Measurements from ENCODE around the gene RFC2. TPM values are rescaled to one million over a fixed set of nuclear protein-coding genes. Genes with fewer than 3 reads are reported as not detected.

The RFC2 gene
- total and polyA plus RNA-seq, 2 of the 8 experiments (the other 6 are each of a cell fraction or from before 2014, with no cell fraction given), result 52.9 to 85.4 TPM

DNA sequence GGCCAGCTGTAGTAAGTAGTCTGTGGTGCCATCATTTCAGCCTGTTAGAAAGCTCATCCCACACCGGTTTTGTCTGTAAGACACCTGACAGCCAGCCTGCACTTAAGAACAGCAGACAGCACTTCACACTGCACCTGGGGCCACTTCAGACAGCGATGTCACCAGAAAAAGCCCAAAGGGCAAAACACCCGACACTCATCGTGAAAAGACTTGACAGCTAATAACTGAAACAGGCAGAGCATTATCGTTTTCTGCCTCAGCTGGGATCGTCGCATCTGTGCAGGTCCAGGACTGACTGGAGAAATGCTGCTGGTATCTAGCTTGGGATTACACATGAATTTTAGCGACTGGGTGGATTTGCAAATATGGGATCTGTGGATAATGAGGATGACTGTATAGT is 61.1 kb downstream of the RFC2 start:
- H3K4me2 ChIP-seq (ENCODE audit: insufficient read depth in 1 of 2, low read depth in 2 of 2, low read length in 2 of 2), result no peak overlapping the region
- no peaks in the 10 kb centered on the region for H3K27me3 ChIP-seq (replicated peaks in 1 of 4; ENCODE audit: control insufficient read depth in 3 of 4, extremely low read depth in 1 of 4, insufficient read depth in 3 of 4, low read length in 3 of 4)
- H3K27ac ChIP-seq (ENCODE audit: low read depth, low read length), result no peak overlapping the region
- H3K36me3 ChIP-seq (ENCODE audit: control insufficient read depth in 2 of 4, insufficient read depth in 4 of 4, low read length in 3 of 4), result peaks cover 56 to 80% (median 72%) of the 10 kb centered on the region in 4 experiments
- ChIA-PET POLR2A (ENCODE audit: partially characterized antibody) (interaction anchor here (0.7 to 5.6 kb wide), 5 partner anchors 8 to 39 kb away, joined by 3 to 65 read pairs (median 6); partner anchors contain the start of gene EIF4H), CTCF (ENCODE audit: partially characterized antibody) (interaction anchor here (0.6 to 4.4 kb wide), 10 partner anchors 9 to 212 kb away, joined by 3 to 24 read pairs (median 4); no protein-coding TSS in a partner anchor)
- H2BK5ac ChIP-seq (ENCODE audit: low read depth, low read length), result no peak overlapping the region
- H3K79me2 ChIP-seq (ENCODE audit: control insufficient read depth in 1 of 2, insufficient read depth in 2 of 2, low read length in 2 of 2), result peaks cover 0 to 24% of the 10 kb centered on the region in 2 experiments; a peak in 3 of 4 replicates
- H3K9ac ChIP-seq (replicated peaks in 1 of 4; ENCODE audit: extremely low read depth in 1 of 4, low read depth in 3 of 4, low read length in 3 of 4), result no peak overlapping the region
- TF ChIP-seq POU5F1 (IDR thresholded peaks at IDR 0.05; ENCODE audit: low read depth, low read length), result no peak
- TF ChIP-seq KDM4A (IDR thresholded peaks at IDR 0.05; ENCODE audit: low read depth, low read length, severe bottlenecking), result no peak
- TF ChIP-seq, protein P1, sequence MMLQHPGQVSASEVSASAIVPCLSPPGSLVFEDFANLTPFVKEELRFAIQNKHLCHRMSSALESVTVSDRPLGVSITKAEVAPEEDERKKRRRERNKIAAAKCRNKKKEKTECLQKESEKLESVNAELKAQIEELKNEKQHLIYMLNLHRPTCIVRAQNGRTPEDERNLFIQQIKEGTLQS (IDR thresholded peaks at IDR 0.05; ENCODE audit: insufficient read depth, low read depth, low read length), result no peak
- no peak for TF ChIP-seq TBP (IDR thresholded peaks at IDR 0.05; ENCODE audit: low read depth, low read length)
- TF ChIP-seq TAF7 (optimal IDR thresholded peaks at IDR 0.05; ENCODE audit: borderline replicate concordance, low read depth, low read length), result no peak
- TF ChIP-seq SP2 (IDR thresholded peaks at IDR 0.05; ENCODE audit: low read length), result no peak
- TF ChIP-seq HDAC2 (IDR thresholded peaks at IDR 0.05; ENCODE audit: borderline replicate concordance in 1 of 2, low read depth in 2 of 2, low read length in 2 of 2), result no peak
- TF ChIP-seq GABPA (IDR thresholded peaks at IDR 0.05; ENCODE audit: borderline replicate concordance, insufficient read depth, low read length), result no peak
- TF ChIP-seq POLR2A (IDR thresholded peaks at IDR 0.05; ENCODE audit: control extremely low read depth in 1 of 2, low read depth in 2 of 2, low read length in 2 of 2), result no peak
- TF ChIP-seq EP300 (IDR thresholded peaks at IDR 0.05; ENCODE audit: borderline replicate concordance in 1 of 2, low read depth in 2 of 2, low read length in 2 of 2), result no peak
- no peak for TF ChIP-seq JUN (IDR thresholded peaks at IDR 0.05; ENCODE audit: low read depth, low read length)
- no peak for TF ChIP-seq POLR2AphosphoS5 (IDR thresholded peaks at IDR 0.05; ENCODE audit: low read depth, low read length)
- no peak for TF ChIP-seq RXRA (IDR thresholded peaks at IDR 0.05; ENCODE audit: insufficient read depth, low read depth, low read length)
- no peak overlapping the region for H4K5ac ChIP-seq (ENCODE audit: insufficient read length, low read depth, low read length)
- no peak overlapping the region for H3K56ac ChIP-seq (replicated peaks; ENCODE audit: insufficient read length, low read depth, low read length)
- no peak overlapping the region for H3K4ac ChIP-seq (replicated peaks; ENCODE audit: insufficient read length, low read depth, low read length)
- H4K20me1 ChIP-seq (replicated peaks in 1 of 2; ENCODE audit: control insufficient read depth in 1 of 2, insufficient read depth in 2 of 2, low read length in 2 of 2), result peaks cover 7 to 23% of the 10 kb centered on the region in 2 experiments
- no peaks in the 10 kb centered on the region for H3K9me3 ChIP-seq (ENCODE audit: insufficient read depth in 2 of 2, low read depth in 1 of 2, low read length in 1 of 2)
- no peak for FAIRE-seq
- H2BK20ac ChIP-seq (ENCODE audit: low read length), result no peak overlapping the region
- H3K18ac ChIP-seq (ENCODE audit: extremely low read depth, low read length), result no peak overlapping the region
- WGBS, 2 experiments (ENCODE audit: extremely low coverage in 1 of 2, insufficient coverage in 1 of 2, insufficient read length in 1 of 2, insufficient replicate concordance in 2 of 2, low coverage in 1 of 2, low lambda C conversion rate in 2 of 2, missing lambda C conversion rate in 1 of 2), result 99% methylated on average over 8 of the region's 8 CpGs; no CpG with 5 or more reads in 1 of the 2 experiments
- H3K4me1 ChIP-seq (replicated peaks in 1 of 4; ENCODE audit: control insufficient read depth in 3 of 4, insufficient read depth in 4 of 4, low read length in 3 of 4), result no peaks in the 10 kb centered on the region
- no peak overlapping the region for H4K8ac ChIP-seq (ENCODE audit: extremely low read depth, insufficient read depth, low read length)
- H3K79me1 ChIP-seq (ENCODE audit: low read depth, low read length), result peaks cover 13% of the 10 kb centered on the region
- no peak overlapping the region for H2BK15ac ChIP-seq (ENCODE audit: low read length)
- no peak overlapping the region for H3K14ac ChIP-seq (ENCODE audit: insufficient read length)
- H2BK12ac ChIP-seq (ENCODE audit: low read depth, low read length), result no peak overlapping the region
- no peak for DNase-seq (ENCODE audit: low read depth in 1 of 2, low spot score in 2 of 2)
- H3K23me2 ChIP-seq (ENCODE audit: low read depth, low read length), result no peaks in the 10 kb centered on the region
- H2AK5ac ChIP-seq (ENCODE audit: low read depth, low read length), result no peak overlapping the region
- no peak overlapping the region for H2BK120ac ChIP-seq (replicated peaks; ENCODE audit: low read depth, low read length)
- H3K23ac ChIP-seq (ENCODE audit: insufficient read length), result no peak overlapping the region
- H4K91ac ChIP-seq (replicated peaks; ENCODE audit: insufficient read length, low read length), result no peak overlapping the region
- no peak overlapping the region for H3K4me3 ChIP-seq (ENCODE audit: extremely low read depth in 1 of 4, insufficient read depth in 2 of 4, low read depth in 3 of 4, low read length in 4 of 4)
- no peak overlapping the region for H2AFZ ChIP-seq (ENCODE audit: low read length)

Data from H1 (cell line).